Astrocyte (in vitro differentiated cells and primary cell): ENCODE data around the gene SPN.
"Not testable (repeated sequence)": the region's sequence is repeated elsewhere in the genome, so short reads cannot be mapped to it uniquely, and the experiment has no call there.

Source experiments
- EZH2 ChIP-seq: IDR thresholded peaks from 2 replicates; pipeline ENCODE4 v1.6.1; 2012; ENCODE audit warnings: mild to moderate bottlenecking, low read length, inconsistent platforms; ENCODE audit not compliant: insufficient read depth
- TF ChIP-seq, protein P1 (sequence below): IDR thresholded peaks from 2 replicates; pipeline ENCODE4 v1.5.1; 2011; ENCODE audit warnings: low read depth, mild to moderate bottlenecking, inconsistent platforms, low read length, moderate library complexity; ENCODE audit not compliant: insufficient read depth

GRCh38 chr16:29636368-29636767 lies 26.7 kb upstream of the SPN start:
- TF ChIP-seq, protein P1, sequence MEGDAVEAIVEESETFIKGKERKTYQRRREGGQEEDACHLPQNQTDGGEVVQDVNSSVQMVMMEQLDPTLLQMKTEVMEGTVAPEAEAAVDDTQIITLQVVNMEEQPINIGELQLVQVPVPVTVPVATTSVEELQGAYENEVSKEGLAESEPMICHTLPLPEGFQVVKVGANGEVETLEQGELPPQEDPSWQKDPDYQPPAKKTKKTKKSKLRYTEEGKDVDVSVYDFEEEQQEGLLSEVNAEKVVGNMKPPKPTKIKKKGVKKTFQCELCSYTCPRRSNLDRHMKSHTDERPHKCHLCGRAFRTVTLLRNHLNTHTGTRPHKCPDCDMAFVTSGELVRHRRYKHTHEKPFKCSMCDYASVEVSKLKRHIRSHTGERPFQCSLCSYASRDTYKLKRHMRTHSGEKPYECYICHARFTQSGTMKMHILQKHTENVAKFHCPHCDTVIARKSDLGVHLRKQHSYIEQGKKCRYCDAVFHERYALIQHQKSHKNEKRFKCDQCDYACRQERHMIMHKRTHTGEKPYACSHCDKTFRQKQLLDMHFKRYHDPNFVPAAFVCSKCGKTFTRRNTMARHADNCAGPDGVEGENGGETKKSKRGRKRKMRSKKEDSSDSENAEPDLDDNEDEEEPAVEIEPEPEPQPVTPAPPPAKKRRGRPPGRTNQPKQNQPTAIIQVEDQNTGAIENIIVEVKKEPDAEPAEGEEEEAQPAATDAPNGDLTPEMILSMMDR = not testable (repeated sequence)
- TF ChIP-seq EZH2 = not testable (repeated sequence)
